HG03469 (cell line): ENCODE results near the gene PRKCA.

Experiments
- ATAC-seq: cut with Tn5 transposase; IDR thresholded peaks from one replicate; pipeline ENCODE4 v1.9.1; 2021; ENCODE audit warnings: mild to moderate bottlenecking, moderate library complexity, moderate number of reproducible peaks; ENCODE audit not compliant: unreplicated experiment

Gene PRKCA

DNA sequence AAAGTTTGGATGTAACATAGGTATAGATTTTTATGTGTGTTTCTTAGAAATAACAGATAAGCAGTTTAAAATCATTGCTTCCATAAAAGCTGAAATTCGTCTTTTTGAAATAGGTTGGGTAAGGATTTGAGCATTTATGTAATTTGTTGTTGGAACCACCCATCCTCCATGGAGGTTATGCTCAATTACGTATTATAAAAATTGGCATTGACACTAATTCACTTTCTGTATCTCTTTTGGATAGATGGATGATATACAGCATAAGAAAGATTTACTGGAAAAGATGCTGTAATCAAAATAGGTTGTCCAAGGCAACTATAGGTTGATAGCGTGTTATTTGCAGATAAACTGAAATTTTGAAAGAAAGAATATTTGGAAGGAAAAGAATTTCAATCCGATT is 105.5 kb downstream of the PRKCA start:
- ATAC-seq, result no peak

DNA sequence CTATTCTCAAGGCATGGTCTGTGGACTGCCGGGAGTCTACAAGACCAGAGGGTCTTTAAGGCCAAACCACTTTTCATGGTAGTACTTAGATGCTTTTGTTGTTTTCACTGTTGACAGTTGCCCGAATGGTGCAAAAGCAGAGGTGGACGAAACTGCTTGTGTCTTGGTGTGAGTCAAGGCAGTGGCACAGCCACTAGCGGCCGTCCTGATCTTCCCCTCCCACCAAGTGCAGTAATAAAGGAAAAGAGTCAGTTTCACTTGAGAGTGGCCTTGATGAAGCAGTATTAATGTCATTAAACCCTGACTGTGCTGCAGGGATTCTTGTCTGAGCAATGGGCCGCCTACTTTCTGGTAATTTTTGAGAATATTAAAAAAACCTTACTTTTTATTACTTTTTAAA is 109.1 kb downstream of the PRKCA start:
- ATAC-seq, result no peak

DNA sequence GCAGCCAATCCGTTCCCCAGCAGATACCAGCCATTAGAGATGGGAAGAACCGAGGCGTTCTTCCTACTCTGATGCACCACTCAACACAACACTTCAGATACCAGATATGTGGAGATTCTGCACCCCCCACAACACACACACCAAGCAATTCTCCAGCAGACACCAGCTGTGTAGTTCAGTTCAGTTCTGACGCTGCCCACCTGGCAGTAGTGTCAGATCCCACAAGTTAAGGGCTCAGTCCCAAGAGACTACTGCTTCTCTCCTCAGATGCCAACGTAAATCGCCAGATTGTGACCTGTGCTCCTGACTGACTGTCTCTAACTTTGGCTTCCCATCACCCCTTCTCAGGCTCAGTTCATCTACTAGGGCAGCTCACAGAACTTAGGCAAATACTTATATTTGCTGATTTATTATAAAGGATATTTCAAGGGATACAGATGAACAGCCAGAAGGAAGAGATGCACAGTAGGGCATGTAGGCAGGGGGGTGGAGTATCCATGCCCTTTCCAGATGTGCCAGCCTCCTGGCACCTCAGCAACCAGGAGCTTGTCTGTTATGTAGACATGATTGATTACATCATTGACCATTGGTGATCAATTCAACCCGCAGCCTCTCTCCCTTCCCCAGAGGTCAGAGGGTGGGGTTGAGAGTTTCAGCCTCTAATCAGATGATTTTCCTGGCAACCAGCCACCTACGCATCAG is 110.6 kb downstream of the PRKCA start:
- ATAC-seq, result no peak

DNA sequence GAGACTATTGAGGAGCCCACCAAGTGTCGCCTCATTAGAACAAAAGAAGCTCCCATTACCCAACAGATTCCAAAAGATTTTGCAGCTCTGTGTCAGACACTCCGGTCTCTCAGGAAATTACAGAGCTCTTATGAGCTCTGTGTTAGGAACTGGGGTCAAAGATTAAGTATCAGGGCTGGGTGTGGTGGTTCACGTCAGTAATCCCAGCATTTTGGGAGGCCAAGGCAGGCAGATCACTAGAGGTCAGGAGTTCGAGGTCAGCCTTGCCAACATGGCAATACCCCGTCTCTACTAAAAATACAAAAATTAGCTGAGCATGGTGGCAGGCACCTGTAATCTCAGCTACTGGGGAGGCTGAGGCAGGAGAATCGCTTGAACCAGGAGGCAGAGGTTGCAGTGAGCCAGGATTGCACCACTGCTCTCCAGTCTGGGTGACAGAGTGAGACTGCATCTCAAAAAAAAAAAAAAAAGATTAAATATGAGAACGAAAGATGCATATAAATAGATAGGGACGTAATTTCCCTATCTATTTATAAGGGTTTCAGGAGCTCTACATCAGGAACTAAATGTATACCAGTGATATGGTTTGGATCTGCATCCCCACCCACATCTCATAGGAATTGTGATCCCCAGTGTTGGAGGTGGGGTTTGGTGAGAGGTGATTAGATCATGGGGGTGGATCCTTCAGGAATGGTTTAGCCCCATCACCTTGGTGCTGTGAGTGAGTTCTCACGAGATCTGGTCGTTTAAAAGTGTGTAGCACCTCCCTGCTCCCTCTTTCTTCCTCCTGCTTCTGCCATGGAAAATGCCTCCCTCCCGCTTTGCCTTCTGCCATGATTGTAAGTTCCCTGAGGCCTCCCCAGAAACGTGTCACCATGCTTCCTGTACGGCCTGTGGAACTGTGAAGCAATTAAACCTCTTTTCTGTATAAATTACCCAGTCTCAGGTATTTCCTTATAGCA is 111.4 kb downstream of the PRKCA start:
- no peak for ATAC-seq

DNA sequence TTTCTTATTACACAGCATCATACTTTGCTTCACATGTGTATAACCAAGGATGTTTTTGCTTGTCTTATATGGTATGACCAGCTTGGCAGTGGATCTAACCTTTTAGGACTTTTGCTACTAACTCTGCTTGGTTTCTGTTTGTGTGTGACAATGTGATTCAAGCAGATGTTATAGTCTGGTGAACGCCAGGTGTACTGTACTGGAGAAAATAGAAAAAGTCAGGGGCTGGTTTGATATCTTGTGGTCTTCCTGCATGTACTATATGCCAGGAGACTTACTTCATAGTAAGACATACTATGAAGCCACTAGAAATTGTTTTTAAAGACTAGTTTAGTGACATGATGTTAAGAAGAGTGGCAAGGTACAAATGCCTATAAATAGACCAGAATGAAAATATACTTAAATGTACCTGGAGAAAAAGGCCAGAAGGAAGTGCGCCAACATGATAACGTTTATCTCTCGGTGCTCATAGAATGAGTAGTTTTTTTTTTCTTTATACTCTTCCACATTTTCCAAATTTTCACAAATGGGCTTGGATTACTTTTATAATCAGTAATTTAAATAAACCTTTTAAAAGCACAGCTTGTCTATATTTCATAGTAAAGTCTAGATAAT is 112.3 kb downstream of the PRKCA start:
- no peak for ATAC-seq

DNA sequence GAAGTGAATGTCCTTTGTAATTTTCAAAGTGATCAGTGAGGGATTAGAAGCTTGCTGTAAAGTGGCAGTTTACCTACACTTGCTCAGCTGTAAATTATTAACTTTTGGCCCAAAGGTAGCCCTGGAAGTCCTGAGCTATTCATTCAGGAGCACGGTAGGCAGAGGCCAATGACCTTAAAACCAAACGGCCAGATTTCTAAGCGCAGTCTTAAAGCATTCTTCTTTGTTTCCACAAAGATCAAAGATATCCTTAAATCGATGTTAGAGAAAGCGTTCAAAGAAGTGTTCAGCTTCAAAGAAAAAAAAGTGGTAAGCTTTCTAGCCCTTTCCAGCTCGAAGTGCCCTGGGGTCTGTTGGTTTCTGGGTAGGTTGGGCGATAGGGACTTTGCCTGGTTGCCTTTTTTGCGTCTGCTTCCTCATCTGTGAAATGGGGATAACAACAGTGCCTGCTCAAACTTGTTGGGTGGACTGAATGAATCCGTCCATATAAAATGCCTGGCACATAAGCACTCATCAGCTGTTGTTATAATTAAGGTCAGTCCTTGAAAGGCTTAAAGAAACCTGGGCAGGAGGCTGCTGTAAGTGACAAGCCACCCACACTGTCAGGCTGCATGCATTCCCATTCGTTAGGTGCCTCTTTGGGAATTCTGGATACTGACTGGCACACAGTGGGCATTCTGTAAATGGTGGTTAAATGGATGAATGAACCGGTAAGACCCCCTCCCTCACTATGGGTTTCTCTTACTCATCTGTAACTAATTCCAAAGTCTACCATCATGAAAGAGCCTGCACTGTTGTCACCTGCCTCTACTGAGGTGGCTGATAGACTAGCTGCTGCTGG is 113.2 kb downstream of the PRKCA start:
- no peak for ATAC-seq

DNA sequence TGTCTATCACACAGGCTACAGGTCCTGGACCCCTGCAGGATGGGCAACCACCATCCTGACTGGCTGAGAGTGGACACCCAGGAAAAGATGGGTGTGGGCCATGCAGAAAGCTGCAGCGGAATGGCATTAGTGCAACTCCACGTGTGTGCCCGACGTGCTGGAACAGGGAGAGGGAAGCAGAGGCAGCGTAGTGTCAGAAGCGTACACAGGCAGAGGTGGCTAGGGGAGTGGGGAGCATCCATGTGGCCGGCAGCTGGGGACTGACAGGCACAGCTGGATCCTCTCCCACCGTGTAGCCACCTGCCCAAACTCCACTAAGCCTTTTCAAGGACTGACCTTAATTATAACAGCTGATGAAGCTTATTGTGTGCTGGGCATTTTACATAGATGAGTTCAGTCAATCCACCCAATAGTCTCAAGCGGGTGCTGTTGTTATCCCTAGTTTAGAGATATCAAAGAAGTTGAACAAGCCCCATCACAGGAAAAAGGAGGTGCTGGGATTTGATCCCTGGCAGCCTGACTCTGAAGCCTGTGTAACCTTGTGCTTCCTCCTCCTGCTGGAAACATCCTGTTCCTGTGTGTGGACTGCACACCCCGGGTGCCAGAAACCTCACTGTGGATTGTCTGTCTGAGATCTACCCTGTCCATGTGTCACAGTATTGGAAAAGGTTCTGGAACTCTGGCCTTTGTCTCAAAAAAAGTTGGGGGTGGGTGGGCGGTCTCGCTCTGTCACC is 114.0 kb downstream of the PRKCA start:
- no peak for ATAC-seq

DNA sequence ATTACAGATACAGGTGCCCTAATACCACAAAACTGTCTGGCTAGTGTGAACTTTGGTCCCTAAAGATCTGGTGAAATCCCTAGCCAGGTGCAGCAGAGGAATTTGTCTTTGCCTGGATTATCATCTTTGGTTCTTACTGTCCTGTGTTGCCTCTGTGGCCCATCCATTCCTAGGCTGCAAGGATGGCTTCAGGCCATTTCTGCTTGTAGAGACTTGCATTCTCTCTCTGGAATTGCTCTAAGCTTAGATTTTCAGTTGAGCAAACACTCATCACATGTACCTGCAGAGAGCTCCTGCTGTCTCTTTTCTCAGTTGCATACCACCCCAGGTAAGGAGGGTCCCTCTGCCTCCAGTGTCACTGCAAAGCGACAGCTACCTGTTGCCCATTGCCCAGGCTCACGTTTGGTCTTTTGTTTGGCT is 114.9 kb downstream of the PRKCA start:
- ATAC-seq, result no peak

DNA sequence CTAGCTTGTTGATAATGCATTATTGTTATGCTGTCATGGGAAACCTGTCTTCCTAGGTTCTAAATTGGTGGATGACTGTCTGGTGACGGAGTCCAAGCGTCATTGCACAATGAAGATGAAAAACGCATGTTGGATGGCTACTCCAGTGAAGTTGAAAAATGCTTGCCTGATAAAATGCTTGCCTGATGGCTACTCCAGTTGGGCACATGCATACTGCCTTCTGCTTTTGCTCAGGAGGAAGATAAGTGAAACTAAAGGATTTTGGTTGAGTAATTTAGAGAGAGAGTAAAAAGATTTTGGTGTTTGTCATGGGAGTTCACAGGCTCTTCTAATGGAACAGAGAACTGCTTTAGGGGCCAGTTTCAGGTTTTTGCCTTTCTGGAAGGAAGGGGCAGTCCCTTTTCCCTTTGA is 118.6 kb downstream of the PRKCA start:
- no peak for ATAC-seq

DNA sequence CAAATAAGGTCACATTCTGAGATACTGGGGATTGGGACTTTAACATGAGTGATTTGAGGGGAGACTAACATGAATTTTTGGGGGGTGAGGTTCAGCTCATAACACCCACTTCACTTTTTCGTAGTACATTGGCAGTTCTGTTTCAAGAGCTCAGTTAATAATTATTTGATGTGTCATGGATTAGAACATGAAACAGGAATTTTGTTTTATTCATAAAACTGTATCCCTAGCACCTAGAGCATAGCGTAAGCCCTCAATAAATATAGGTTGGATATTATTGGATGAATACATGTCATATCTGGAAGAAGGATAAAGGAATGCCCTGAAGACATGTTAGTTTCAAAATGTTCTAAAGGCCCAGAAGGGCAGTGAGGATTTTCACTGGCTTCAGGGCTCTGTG is 119.8 kb downstream of the PRKCA start:
- no peak for ATAC-seq

DNA sequence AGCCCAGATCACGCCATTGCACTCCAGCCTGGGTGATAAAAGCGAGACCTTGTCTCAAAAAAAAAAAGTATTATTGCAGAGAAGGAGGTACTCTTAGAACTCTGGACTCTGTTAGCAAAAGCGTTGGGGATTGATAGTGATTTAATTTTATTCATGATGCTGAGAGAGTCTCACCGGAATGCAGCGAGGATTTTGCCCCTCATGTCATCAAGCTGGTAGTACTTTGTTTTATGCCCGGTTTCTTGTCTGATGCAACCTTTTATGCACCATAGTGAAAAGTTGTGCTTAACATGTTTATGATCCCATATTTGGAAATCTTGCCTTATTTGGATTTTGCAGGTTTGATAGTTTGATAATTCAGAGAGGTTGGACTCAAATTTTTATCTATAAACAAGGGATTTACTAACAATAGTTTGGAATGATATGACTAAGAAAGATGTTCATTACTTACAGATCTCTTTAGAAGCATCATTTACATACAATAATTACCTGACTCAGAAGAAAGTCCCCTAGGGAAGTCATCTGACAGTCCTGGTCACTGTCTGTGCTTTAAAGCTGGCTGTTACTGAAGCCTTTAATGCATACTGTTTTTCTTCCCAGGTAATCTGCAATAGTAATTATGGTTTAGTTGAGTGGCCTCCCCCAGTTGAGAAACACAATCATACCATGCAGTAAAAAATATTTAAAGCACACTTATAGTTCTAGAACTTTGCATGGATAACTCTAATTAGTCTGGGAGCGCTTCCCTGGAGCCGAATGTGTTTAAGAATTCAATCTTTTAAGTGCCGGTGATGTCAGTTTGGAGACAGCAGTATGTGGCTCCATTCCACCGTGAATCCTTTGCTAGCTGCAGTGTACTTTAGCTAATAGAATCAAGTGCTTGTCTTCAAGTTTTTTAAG is 120.9 kb downstream of the PRKCA start:
- ATAC-seq, result no peak

DNA sequence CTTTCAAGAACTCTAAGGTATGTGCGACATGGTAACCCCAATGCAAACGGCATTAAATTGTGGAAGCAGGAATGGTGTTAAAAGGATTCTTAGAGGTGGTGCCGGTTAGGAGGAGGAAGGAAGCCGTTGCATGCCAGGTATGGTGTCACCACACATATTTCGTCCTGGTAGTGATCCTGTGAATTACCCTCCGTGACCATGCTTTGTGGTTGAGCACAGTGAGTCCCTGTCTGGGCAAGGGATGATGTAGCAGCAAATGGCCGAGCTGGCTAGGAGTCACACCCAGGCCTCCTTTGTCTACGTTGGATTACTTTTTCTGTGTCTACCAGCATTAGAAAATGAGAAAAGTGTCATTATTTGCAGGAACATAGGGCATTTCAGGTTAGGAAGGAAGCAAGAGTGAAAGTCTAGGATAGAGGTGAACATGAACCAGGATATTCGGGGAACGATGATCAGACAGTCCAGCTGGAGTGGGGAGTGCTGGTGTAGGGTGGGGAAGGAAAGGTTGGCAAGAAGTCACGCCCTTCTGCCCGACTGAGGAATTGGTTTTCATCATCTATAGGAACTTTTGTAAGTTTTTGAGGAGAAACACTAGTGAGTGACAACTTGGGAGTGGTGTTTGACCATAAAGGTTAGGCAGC is 123.5 kb downstream of the PRKCA start:
- no peak for ATAC-seq

DNA sequence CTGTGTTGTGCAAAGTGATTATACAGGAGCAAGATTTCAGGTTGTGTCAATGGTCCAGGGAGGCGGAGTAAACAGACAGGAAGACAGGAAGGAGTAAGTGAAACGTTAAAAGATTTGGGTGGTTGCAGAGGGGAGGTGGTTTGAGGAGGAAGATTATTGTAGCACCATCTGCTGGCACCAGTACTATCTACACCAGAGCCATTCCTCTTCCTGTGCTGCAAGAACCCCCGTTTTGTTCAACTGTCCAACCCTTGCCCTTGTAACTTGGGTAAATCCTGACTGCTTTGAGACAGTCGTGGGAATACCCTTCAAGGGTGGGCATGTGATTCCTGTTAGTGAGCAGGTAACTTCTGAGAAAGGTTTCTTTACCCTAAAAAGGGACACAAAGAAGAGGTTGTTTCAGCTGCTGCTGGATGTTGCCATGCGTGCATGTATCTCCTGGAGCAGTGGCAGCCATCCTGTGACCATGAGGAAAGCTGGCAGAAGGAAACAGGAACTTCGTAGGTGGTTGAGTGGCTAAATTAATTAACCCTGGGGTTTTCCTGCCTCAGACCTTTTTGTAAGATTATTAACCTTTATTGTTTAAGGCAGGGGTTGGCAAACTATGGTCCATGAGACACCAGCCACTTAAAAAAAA is 124.1 kb downstream of the PRKCA start:
- no peak for ATAC-seq

DNA sequence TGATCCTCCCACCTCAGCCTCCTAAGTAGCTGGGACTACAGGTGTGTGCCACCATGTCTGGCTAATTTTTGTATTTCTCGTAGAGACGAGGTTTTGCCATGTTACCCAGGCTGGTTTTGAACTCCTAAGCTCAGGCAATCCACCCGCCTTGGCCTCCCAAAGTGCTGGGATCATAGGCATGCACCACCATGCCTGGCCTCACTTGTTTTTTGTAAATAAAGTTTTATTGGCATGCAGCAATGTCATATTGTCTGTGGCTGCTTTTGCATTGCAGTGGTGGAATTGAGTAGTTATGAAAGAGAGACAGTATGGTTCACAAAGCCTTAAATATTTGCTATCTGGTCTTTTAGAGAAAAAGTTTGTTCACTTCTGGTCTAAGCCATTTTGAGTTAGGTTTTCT is 124.7 kb downstream of the PRKCA start:
- no peak for ATAC-seq

DNA sequence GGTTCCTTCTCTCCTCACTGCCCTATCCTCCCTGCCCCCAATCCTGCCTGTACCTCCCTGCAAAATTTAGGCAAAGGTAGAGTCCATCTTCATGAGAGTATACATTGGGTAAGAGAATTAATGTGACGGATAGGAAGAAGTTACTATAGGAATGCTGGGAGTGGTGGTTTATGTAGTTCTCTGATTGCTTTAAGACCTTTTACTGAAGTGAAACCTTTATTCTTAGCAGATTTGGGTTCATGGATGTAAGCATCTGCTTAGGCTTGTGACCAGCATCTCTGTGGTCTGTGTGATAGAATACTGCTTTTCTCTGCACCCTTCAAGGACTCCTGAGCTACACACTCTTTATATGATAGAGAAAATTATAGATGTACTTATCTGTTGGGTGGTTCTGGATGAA is 127.3 kb downstream of the PRKCA start:
- no peak for ATAC-seq

DNA sequence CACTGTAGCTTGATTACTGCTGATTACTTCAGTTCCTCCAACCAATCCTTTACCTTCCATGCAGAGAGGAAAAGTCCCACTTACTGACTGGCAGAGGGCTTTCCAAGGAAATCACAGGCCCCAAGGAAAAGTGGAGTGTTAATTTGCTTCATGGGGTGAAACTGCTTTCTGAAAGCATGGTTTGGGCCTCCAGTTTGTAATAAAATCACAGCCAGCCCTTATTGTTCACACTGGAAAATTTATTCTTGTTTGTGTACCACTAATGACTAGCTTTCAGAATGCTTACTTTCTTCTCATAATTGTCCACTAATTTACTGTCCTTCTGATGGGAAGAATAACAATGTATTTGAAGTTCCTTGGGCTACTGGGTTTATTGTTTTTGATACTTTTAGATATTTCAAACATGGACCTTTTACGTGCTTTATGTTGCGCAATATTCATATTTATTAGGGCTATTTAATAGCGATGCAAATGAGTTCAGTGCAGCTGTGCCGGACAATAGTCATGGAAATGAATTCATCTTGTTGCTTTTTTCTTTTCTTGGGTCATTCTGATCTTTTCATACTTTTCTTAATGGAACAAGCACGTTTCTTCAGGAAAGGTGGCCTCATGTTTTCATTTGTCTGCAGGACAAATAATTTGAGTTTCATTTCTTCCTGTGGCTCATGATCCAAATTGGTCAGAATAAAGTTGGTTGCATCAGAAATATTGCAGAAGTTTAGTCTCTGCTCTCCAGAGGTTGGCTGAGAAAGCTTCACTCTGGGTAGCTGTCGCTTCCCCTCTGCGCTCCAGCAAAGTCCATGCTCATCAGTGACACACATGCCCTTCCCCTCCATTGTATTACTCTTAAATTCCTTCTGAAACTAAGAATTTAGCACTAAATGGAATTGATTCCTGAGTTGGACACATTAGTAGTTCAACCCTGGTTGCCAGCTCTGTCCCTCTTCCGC is 128.7 kb downstream of the PRKCA start:
- ATAC-seq, result no peak

DNA sequence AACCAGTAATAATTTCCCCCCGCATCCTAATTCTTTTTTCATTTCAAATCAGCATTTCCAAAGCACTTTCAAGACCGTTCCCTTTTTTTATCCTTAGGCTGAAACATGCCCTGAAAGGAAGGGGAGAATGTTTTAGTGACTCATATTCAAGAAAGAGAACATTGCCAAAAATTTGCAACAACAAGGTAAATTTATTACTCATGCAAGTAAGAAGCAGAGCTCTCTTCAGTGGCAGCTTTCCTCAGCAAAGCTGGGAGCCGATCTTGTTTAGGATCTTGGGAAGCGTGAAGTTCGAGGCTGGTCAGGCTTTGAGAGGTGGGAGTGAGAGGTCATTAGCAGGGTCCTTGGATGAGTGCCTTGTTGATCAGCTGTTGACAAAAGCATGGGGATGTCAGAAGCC is 129.5 kb downstream of the PRKCA start:
- no peak for ATAC-seq
